ENCODE results near the gene FAM72D.
"Not testable (repeated sequence)": the region's sequence is repeated elsewhere in the genome, so short reads cannot be mapped to it uniquely, and the experiment has no call there.

The FAM72D gene

DNA sequence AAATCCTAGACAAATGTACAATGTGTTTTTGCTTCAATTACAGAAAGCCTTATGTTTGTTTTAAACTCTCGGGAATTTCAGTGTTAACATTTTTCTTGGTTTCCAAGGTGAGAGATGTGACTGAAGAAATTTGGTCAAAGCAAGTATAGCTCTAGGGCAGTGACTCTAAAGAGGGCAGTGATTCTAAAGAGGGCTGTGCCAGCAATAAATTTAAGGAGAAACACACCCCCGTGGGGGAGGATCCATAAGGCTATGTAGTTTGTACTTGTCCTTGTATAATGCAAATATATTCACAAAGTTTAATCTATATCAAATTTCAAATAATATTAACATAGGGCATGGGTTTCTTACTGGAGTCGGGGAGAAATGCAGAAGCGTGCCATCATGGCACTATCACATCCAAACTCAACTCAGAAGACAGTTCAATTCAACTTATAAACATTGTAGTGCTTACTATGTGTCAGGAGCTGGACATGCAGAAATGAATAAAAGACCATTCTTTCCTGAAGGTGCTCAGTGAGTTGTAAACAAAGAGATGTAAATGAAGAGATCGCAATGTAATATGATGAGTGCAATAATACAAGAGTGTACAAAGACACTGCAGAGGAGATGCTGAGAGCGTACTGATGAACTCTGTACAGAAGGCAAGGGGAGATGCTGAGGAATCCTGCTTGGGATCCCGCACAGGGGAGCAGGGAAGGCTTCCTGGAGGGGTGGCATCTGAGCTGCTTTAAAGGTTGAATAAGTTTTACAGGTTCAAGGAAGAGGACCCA, 13.1 kb upstream of the FAM72D start:
- DNase-seq (ENCODE audit: low read depth in 2 of 2, low spot score in 1 of 2) = not testable (repeated sequence)

DNA sequence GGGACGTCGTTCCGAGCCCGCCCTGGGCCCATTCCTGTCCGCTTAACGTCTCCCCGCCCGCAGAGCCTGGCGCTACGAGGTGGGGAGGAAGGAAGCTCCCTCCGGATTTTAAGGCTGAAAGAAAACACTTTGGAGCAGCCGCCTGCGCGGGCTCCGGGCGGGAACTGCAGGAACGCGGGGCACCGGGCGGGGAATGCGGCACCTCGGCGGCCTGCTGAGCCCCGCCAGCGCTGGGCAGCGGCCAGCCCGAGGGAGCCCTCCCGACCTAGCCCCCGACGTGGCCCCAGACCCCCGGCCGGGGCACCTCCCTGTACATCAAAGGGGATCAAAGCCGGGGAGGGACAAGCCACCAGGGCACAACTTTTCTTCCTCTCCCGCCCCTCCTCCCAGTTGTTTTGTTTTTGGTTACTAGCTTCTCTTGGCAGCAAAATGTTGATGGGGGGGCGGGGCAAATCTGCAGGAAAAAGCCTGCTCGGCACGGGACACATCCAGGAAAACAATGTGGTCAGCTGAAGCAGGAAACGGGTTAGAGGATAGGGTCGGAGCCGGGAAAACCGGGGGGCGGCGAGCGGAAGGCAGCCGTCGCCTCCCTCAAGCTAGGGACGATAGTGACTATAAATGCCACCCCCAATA, 2.1 kb upstream of the FAM72D start:
- DNase-seq (ENCODE audit: low read depth in 2 of 2, low spot score in 1 of 2) = not testable (repeated sequence)

DNA sequence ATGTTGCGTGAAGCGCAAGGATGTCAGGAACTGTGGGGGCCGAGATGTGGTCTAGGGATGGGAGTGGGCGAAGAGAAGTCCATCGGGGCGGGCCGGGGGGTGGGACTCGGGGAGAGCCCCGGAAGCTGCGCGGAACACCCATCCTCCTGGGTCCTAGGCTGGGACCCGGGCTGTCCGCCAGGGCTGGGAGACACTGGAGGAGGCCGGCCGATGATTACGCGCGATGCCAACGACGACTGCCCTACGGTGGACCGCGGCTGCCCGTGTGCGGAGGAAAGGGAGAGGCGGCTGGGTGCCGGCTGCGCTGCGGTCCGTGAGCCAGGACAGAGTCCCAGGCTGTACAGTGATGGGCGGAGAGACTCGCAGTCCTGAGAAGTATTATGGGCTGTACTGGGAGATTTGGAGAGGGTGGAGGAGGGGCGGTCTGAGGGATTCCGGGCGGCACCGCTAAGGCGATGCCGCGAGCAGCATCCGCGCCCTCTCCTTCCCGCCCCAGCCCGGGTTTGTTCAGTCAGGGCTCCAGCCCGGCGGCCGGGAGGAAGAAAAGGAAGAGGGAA, 1.0 kb upstream of the FAM72D start:
- DNase-seq (ENCODE audit: low read depth in 2 of 2, low spot score in 1 of 2) = not testable (repeated sequence)

- not testable (repeated sequence) for DNase-seq (ENCODE audit: low read depth in 2 of 2, low spot score in 1 of 2)
These were observed 6.0 kb downstream of the FAM72D start for GRCh38 chr1:145101725-145102124.

- DNase-seq (ENCODE audit: low read depth in 2 of 2, low spot score in 1 of 2) = not testable (repeated sequence)
These were observed 7.5 kb downstream of the FAM72D start for GRCh38 chr1:145103294-145103693.

DNA sequence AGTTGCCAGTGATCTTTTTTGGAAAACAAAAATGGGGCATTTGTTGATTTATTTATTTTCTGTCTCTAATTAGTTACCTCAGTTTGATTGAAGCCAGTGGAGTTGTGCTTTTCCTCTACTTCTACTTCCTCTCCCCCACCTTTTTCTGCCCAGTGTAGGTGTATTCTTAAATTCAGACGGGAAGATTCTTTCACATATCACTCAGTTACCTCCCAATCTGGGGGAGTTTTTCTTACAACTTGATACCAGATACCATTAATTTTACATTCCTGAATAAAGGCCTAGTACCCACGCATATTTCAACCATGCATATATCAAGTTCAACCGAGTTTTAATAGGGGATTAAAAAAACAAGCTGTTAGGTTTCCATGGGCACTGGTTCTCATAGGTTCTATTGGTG, 15.9 kb downstream of the FAM72D start:
- DNase-seq (ENCODE audit: low read depth in 2 of 2, low spot score in 1 of 2) = not testable (repeated sequence)

DNA sequence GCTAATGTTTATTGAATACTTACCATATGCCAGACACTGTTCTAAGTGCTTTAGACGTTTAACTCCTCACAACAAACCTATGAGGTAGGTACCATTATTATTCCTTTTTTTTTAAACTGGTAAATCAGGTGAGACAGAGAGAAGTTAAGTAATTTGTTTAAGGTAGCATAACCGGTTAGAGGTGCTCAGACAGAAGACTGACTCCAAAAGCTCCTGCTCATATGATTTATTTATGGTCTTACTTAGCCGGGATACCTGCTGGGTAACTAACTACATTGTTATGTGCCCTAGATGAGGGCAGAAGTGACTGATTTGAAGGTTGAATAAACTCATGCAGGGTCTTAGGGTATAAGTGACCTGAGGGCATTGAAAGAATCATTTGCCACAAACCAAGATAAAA, 16.9 kb downstream of the FAM72D start:
- not testable (repeated sequence) for DNase-seq (ENCODE audit: low read depth in 2 of 2, low spot score in 1 of 2)

GRCh38 chr1:145114560-145115057, 18.8 kb downstream of the FAM72D start:
- not testable (repeated sequence) for DNase-seq (ENCODE audit: low read depth in 2 of 2, low spot score in 1 of 2)

DNA sequence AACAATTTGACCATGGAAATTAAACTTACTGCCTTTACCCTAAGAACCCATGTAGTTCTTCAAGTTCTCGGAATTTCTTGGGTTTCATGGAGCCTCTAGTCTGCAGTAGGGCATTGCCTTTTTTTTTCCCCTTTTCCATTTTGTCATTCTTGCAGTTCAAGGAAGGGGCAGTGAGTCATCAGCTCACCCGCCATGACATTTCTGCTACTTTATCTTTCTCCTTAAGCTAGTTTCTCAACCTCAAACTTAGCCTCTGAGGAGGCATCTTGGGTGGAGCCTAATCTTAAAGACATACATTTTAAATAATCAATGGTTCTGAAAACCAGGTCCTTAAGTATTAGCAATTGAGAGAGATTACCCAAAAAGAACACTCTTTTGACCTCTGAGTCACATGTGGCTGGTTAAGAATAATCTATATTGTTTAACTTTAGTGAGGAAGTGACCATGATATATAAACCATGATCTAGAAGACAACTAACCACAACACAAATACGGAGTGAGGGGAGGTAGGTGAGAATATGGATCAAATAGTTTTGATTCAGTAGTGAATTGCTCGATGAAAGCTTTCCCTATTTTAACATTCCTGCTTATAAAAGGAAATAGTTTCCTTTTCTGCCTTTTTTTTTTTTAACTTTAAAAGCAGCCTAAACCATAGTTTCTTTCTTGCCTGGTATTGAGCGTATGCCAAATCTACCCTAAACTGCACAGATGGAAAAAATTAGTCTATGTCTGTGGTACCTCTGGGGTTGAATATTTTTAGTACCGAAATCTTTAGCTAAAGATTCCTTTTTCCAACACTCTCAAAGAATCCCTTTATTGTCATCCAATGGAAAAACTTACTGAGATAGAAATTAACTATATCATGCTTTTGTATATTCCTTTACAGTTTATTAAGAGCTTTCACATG, 20.1 kb downstream of the FAM72D start:
- not testable (repeated sequence) for DNase-seq (ENCODE audit: low read depth in 2 of 2, low spot score in 1 of 2)

DNA sequence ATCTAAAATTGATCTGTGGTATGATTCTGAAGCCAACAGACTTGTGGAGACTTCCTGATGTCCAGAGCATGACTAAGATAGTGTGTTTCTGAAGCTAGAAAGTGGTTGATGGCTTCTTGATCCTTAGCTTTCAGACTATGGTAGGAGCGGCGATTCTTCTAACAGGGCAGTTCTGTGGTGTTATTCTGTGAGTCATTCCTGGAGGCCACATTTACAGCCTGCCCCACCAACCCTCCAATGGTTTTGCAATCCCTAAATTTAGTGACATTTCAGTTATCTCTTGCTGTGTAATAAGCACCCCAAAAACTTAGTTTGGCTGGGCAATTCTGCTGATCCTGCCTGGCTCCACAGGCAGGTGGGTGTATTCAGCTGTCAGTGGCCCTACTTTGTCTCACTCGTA, 24.1 kb downstream of the FAM72D start:
- DNase-seq (ENCODE audit: low read depth in 2 of 2, low spot score in 1 of 2) = not testable (repeated sequence)

DNA sequence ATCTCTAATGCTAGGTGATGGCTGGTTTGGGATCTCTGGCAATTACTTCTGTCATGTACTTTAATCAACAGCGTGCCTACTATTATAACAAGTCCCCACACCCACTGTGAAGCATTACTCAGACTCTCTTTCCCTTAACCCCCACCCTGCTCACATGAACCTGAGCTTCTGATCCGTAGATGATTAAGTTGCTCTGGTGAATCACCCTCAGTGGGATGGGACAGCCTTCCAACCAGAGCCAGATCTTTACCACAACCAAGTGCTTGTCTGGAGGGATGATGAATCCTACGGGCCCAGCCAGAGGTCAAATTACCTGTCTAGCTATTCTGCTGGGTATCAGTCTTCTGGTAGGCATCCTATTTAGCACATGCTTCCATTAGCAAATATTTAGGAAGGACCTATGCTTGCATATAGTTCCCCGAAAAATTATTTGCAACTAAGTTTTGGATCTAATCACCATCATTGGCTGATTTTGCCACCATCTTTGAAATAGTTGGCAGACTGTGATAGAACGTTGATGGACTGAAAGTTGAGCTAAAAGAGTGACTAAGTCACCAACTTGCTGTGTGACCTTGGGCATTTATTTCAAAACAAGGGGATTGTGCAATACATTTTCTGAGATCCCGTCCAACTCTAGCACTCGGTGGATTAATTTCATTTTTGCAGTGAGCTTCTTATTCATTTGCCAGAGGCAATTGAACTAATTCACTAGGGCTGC, 26.7 kb downstream of the FAM72D start:
- DNase-seq (ENCODE audit: low read depth in 2 of 2, low spot score in 1 of 2) = not testable (repeated sequence)

DNA sequence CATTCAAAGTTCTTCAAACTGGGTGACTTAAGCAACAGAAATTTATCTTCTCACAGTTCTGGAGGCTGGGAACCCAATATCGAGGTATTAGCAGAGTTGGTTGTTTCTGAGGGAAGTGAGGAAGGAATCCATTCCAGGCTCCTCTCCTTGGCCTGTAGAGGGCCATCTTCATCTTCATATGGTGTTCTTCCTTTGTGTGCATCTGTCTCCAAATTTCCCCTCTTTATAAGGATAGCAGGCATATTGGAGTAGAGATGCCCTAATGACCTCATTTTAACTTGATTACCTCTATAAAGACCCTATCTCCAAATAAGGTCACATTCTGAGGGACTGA, 27.3 kb downstream of the FAM72D start:
- DNase-seq (ENCODE audit: low read depth in 2 of 2, low spot score in 1 of 2) = not testable (repeated sequence)

DNA sequence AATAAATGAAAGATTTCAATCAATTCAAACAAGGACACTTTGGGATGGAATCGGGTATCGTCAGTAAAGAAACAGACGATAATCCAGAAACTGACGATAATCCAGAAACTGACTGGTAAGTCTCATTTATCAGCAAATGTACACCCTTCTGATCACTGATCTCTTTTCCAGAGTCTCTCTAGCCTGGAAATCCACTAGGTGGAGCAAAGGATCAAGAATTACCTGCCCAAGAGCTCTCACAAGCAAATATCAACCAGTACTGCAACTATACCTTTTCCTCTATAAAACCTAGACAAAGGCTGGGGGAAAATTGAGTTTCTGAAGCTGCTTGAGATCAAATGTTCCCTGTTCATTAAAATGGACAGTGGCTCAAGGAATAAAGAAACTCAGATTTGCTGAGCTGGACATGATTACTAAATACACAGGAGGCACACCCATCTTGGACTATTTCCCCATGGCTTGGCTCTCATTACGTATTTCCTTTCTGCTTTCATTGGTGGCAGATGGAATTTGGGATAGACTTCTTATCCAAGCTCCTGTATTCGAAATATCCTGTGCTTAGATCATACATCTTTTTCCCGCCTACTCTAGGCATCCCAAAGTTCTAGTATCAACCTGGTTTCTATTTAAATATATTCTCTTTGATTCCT, 28.3 kb downstream of the FAM72D start:
- DNase-seq (ENCODE audit: low read depth in 2 of 2, low spot score in 1 of 2) = not testable (repeated sequence)

DNA sequence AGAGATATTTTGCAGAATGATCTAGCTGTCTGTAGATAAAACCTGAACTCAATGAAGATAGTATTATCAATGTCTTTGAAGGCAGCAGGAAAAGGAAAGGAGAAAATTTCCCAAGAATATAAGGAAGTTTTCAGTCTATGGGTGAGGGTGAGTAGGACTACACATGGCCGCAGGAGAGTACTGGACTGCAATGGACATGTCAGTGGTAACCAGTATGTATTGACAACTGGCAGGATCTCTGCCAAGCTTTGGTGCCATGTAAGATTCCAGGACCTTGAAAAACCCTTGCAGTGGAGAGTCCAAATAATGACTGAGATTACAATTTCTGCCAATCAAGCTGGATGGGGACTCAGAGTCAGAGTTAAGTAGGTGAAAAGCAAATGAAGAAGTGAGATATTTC, 29.3 kb downstream of the FAM72D start:
- not testable (repeated sequence) for DNase-seq (ENCODE audit: low read depth in 2 of 2, low spot score in 1 of 2)

DNA sequence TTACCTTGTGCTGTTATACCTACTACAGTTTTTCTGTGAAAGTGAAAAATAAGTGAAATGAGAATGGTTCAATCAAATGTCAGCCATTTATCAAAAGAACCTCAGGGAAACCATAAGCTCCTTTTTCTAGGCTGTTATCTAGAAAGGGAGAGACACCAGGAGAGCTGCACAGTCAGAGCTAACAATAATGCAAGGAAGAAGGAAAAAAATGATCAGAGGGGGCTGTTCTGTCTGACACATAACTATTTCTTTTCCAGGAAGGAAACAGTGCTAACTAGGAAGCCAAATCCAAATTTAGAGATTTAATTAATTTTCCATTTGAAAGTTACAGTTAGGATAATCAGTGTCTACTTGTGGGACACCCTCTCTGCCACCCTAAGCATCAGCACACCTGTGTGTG, 31.4 kb downstream of the FAM72D start:
- not testable (repeated sequence) for DNase-seq (ENCODE audit: low read depth in 2 of 2, low spot score in 1 of 2)

- not testable (repeated sequence) for DNase-seq (ENCODE audit: low read depth in 2 of 2, low spot score in 1 of 2)
These were observed 33.1 kb downstream of the FAM72D start for GRCh38 chr1:145128697-145129469.

- not testable (repeated sequence) for DNase-seq (ENCODE audit: low read depth in 2 of 2, low spot score in 1 of 2)
These were observed 38.7 kb downstream of the FAM72D start for GRCh38 chr1:145134476-145134875.

GRCh38 chr1:145140549-145140948, 44.8 kb downstream of the FAM72D start:
- DNase-seq (ENCODE audit: low read depth in 2 of 2, low spot score in 1 of 2) = not testable (repeated sequence)

- not testable (repeated sequence) for DNase-seq (ENCODE audit: low read depth in 2 of 2, low spot score in 1 of 2)
These were observed 48.6 kb downstream of the FAM72D start for GRCh38 chr1:145144264-145144913.

Data from stimulated activated CD8-positive, alpha-beta memory T cell treated with anti-CD3 and anti-CD28 coated beads, Interleukin-4, amount 100 ng/mL, for 1 hour (primary cell).